C1 segment of cervical spinal cord (tissue), 14 donors: ENCODE measurements around the gene SPATA31E1.
"Not testable (repeated sequence)": the region's sequence is repeated elsewhere in the genome, so short reads cannot be mapped to it uniquely, and the experiment has no call there.

ENCODE experiments used
- DNase-seq, 14 donors: peaks; one replicate each; lab custom pipeline; 2025; lab: John Stamatoyannopoulos, UW

SPATA31E1 gene

GRCh38 chr9:87921561-87921960 lies 38.9 kb downstream of the SPATA31E1 start:
- not testable (repeated sequence) for DNase-seq

GRCh38 chr9:87923012-87923411 lies 40.3 kb downstream of the SPATA31E1 start:
- not testable (repeated sequence) for DNase-seq

- DNase-seq, result not testable (repeated sequence)
These were observed 42.2 kb downstream of the SPATA31E1 start for GRCh38 chr9:87924851-87925250.

GRCh38 chr9:87929152-87929551 lies 46.5 kb downstream of the SPATA31E1 start:
- not testable (repeated sequence) for DNase-seq

GRCh38 chr9:87934444-87934843 lies 51.8 kb downstream of the SPATA31E1 start:
- DNase-seq, result not testable (repeated sequence)

- not testable (repeated sequence) for DNase-seq
These were observed 54.7 kb downstream of the SPATA31E1 start for GRCh38 chr9:87937352-87937751.

- DNase-seq, result not testable (repeated sequence)
These were observed 55.2 kb downstream of the SPATA31E1 start for GRCh38 chr9:87937918-87938317.

GRCh38 chr9:87938336-87938735 lies 55.7 kb downstream of the SPATA31E1 start:
- DNase-seq, result not testable (repeated sequence)
